SW 1271 (cell line): ENCODE results near the gene BMERB1.
A peak's percentile ranks its signal among the peaks of the same experiment; 100 is the strongest.
"Not testable (repeated sequence)": the region's sequence is repeated elsewhere in the genome, so short reads cannot be mapped to it uniquely, and the experiment has no call there.

Experiments used
- DNase-seq, 2 experiments: peaks; one replicate each; lab custom pipeline; 2025; lab: John Stamatoyannopoulos, UW

The BMERB1 gene

GRCh38 chr16:15425861-15426260 is 8.5 kb upstream of the BMERB1 start:
- no peak for DNase-seq

GRCh38 chr16:15426796-15427195 is 7.6 kb upstream of the BMERB1 start:
- no peak for DNase-seq

- DNase-seq = peak in 1 of 2 experiments; percentile 23
Measured at GRCh38 chr16:15427648-15428239, 6.6 kb upstream of the BMERB1 start.

- not testable (repeated sequence) for DNase-seq
Measured at GRCh38 chr16:15430884-15431283, 3.5 kb upstream of the BMERB1 start.

GRCh38 chr16:15434079-15434424 is 336 bp upstream of the BMERB1 start:
- no peak for DNase-seq

GRCh38 chr16:15435216-15435864 is 952 bp downstream of the BMERB1 start:
- no peak for DNase-seq

GRCh38 chr16:15439102-15439501 is 4.7 kb downstream of the BMERB1 start:
- no peak for DNase-seq

GRCh38 chr16:15439521-15439920 is 5.1 kb downstream of the BMERB1 start:
- no peak for DNase-seq

- peak in 1 of 2 experiments; percentile 6 for DNase-seq
Measured at GRCh38 chr16:15440852-15441251, 6.5 kb downstream of the BMERB1 start.

- DNase-seq = not testable (repeated sequence)
Measured at GRCh38 chr16:15442140-15442539, 7.8 kb downstream of the BMERB1 start.

- DNase-seq = no peak
Measured at GRCh38 chr16:15443753-15444152, 9.4 kb downstream of the BMERB1 start.

GRCh38 chr16:15444264-15444663 is 9.9 kb downstream of the BMERB1 start:
- DNase-seq = no peak

- DNase-seq = no peak
Measured at GRCh38 chr16:15445450-15445849, 11.1 kb downstream of the BMERB1 start.

- no peak for DNase-seq
Measured at GRCh38 chr16:15446901-15447300, 12.5 kb downstream of the BMERB1 start.

- no peak for DNase-seq
Measured at GRCh38 chr16:15450624-15451023, 16.2 kb downstream of the BMERB1 start.

- DNase-seq = no peak
Measured at GRCh38 chr16:15451098-15451731, 16.8 kb downstream of the BMERB1 start.

- no peak for DNase-seq
Measured at GRCh38 chr16:15452246-15452855, 18.0 kb downstream of the BMERB1 start.

- DNase-seq = not testable (repeated sequence)
Measured at GRCh38 chr16:15453296-15453695, 18.9 kb downstream of the BMERB1 start.

- DNase-seq = not testable (repeated sequence)
Measured at GRCh38 chr16:15454933-15455332, 20.5 kb downstream of the BMERB1 start.

GRCh38 chr16:15457400-15457799 is 23.0 kb downstream of the BMERB1 start:
- DNase-seq = no peak

- DNase-seq = no peak
Measured at GRCh38 chr16:15457958-15458357, 23.6 kb downstream of the BMERB1 start.

GRCh38 chr16:15459791-15460190 is 25.4 kb downstream of the BMERB1 start:
- DNase-seq = no peak

GRCh38 chr16:15460601-15461000 is 26.2 kb downstream of the BMERB1 start:
- no peak for DNase-seq
